HG03378 (cell line): ENCODE measurements around the gene LLCFC1.

Source experiments
- ATAC-seq: cut with Tn5 transposase; IDR thresholded peaks from one replicate; pipeline ENCODE4 v1.9.1; 2021; ENCODE audit warnings: mild to moderate bottlenecking, moderate library complexity; ENCODE audit not compliant: unreplicated experiment

LLCFC1 gene

DNA sequence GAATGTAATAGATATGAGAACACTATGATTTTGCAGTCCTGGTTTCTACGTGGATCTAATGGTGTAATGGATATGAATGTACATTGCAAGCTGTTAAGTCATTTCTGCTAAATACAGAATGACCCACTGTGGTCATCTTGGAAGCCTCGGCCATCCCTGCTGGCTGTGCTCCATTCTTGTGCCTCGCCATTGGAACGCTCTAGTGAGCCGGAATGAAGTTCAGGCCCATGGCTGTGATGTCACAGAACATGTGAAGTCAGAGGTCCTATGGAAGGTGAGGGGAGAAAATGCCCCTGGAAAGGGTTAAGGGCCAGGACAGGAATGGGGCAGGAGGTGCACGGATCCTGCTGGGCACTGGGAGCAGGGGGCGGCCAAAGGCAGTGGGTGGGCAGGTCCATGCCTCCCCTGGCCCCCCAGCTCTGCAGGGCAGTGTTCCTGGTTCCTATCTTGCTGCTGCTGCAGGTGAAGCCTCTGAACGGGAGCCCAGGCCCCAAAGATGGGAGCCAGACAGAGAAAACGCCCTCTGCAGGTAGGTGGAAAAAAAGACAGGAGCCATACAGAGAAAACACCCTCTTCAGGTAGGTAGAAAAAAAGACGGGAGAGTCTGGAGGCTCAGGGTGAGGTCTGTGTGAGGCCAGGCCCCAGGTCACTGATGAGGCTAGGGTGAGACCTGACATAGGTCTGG, at the start of gene LLCFC1:
Gene LLCFC1 (plus strand): TSS at position 259 of the 685 bp plus-strand sequence. CDS start 138 bp downstream, at position 397.
- no peak for ATAC-seq

DNA sequence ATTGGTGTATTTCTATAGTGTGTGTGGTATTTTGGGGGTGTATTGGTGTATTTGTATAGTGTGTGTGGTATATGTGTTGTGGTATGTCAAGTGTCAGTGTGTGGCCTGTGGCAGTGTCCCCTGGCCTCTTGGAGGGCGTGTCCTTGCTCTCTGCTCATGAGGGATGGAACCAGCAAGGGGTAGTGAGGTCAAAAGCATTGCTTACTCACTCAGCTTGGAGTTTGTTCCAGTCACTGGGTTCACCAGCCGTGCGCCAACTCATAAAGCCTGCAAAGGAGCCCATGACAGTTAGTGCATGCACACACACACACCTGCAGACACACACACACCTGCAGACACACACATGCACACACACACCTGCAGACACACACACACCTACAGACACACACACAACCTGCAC, 49.5 kb upstream of the LLCFC1 start:
- ATAC-seq, result no peak

DNA sequence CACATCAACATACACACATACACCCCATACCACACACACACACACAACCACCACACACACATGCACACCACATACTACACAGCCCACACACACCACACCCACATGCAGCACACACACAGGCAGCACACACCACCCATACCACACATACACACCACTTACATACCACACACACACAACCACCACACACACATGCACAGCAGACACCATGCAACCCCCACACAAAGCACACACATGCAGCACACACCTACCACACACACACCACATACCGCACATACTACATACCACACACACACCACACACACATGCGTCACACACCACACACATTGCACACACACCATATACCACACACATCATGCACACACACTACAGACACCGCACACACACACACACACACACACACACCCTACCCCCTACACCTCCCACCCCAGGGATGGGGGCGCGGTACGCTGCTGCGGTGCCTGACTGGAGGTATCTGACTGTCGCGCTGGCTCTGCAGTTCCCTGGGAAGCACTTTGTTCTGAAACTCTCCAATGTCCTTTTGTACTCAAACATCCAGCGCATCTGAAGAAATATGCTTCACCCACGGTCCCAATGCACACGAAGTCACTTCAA, 48.3 kb upstream of the LLCFC1 start:
- ATAC-seq, result no peak

DNA sequence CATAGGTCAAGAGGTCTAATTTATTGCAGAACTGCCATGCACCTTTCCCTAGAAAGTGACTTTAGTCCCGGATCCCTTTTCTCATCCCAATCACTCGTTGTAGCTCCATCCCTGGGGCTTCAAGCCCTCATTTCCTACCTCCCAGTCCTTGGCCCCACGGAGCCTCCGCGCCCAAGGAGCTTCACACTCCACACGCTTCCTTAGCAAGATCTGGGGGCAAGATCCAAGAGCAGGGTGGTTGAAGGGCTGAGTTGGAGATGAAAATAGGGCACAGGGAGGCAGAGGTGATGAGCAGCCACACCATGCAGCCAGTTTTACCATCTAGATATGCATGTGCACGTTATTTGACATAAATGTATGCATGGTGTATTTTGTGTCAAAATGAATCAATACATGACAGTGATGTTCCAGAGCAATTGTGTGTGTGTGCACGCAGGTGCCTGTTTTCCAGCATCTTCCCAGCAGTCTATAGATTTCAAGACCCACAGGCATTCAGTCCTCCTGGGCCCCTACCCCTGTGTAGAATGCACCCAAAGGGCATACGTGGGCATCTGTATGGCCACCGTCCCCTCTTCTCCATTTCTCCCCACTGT, 47.7 kb upstream of the LLCFC1 start:
- ATAC-seq, result no peak

DNA sequence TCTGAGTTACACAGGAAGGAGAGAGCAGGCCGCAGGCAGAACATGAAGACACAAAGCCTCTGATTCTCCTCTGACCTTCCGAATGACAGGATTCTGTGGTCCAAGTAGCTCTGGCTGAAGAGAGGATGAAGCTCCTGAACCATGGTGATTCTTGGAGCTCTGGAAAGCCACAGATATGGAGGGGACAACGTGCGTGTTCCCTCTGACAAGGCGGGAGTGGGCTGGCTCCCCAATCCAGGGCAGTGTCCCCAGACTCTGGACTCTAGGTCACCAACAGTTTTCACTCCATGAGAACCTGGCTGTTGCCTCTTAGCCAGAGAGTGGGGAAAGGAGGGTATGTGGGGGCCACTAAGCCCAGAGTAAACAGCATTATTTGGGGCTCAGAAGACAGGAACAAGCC, 46.3 kb upstream of the LLCFC1 start:
- ATAC-seq, result no peak

GRCh38 chr7:142894112-142894984, 44.9 kb upstream of the LLCFC1 start:
- ATAC-seq, result no peak

GRCh38 chr7:142894985-142895593, 44.2 kb upstream of the LLCFC1 start:
- ATAC-seq, result no peak

DNA sequence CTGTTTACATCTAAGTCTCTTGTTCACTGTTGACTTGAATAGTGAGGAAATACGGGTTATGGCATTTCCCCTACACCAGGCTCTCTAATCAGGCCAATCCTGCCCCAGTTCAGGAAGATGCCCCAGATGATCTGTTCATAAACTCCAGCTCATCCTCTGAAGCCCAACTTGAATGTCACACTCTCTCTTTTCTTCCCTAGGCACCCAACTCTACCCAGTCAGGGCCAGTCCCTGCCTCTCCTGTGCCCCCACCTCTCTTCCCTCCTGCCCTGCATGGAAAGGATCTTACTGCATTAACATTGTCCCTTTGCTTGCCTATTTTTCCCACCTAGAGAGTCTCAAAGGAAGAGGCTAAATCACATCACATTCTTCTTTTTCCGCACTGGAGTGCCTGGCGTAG, 43.1 kb upstream of the LLCFC1 start:
- ATAC-seq, result no peak

GRCh38 chr7:142896741-142897379, 42.4 kb upstream of the LLCFC1 start:
- no peak for ATAC-seq

GRCh38 chr7:142897691-142898090, 41.6 kb upstream of the LLCFC1 start:
- no peak for ATAC-seq

DNA sequence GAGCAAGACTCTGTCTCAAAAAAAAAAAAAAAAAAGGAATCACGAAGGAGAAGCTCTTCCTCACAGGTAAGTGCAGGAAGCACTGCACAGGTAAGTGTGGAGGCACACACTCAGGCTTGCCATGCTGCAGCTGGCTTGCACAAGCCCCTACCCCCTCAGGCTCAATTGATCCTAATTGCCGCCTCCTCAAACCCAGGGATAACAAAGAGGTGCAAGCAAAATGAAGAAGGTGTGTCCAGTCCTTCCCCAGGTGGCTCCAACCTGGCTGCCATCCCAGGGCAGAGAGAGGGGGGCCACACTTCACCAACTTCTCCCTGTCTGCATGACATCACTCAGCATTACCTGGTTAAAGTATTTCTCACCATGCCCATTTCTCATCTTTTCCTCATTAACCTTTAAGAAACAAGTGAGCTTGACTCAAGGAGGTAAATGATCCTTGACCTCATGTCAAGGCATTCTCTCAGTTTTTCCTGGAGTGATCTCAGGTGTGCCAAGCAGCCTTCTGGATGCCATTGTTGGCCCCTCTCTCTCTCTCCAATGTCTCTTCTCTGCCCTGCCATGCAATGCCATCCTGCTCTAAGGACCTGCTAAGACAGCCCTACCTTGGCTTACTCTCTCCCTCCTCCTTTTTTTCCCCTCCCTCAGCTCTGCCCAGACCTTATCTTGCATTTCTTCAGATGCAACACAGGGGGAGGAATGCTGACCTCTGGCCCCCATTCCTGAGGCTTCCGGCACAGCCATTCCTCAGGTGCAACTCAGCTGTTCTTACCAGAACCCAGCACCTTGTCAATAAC, 40.7 kb upstream of the LLCFC1 start:
- no peak for ATAC-seq

DNA sequence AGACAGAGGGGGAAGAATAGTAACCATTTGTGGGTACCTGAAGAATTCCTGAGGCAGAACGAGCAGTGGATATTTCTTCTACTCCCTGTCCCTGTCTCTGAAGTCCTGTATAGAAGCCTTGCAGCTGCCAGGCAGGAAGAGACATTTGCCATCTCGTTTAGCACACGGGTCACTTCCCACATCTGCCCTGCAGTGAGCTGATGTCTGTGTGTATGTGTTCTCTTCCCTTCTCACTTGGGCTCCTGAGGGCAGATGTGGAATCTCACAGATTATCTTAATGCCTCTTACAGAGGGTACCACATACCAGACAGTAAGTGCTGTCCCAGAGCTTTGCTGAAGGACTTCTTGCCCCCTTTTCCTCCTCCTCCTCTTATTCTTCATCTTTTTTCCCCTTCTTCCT, 39.6 kb upstream of the LLCFC1 start:
- no peak for ATAC-seq

DNA sequence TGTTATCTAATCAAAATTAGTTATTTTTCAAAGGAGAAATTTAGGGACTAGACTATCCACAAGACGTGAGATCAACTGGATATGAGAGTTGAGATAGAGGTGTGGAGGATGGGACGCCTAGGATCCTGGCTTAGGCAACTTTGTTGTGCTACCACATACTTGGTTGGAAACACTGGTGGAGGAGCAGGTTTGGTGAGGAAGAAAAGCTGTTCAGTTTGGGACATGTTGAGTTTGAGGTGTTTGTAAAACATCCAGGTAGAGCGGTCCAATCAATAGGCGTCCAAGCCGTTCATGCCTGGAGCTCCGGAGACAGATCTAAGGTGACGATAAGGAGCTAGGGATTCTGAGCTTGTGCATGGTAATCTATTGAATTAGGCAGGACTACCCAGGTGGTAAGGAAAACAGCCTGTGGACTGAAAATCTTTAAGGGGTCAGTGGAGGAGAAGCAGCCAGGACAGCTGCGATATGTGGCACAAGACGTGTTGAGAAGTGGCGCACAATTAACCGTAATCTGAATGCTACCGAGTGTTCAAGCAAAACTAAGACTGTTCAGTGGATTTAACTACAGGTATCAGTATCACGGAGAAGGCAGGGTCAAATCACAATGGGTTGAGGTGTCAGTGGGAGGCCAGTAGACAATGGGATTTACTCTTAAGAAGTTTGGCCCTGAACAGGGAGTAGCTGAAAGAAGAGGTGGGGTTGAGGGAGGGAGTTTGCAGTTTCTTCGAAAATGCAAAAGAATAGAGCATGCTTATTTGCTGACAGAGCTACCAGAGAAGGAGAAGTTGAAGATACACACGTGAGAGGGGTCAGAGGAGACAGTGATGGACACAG, 37.6 kb upstream of the LLCFC1 start:
- no peak for ATAC-seq

DNA sequence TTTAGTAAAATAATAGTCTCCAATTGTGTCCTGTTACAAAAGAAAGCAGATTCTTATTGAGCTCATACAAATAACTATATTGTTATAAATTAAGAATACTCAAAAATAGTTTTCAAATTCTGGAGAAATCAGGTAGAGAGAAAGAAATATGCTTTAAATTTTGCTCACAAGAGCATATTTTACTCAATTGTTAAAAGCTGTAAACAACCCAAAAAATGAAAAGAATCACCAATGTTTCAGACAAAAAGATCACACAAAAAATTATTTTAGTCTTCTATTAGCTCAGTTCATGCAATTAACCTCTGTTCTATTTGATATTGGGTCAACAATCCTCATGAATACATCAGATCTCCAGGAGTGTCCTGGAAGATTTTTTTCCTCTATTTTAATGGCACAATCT, 35.2 kb upstream of the LLCFC1 start:
- ATAC-seq, result no peak

GRCh38 chr7:142905759-142906158, 33.5 kb upstream of the LLCFC1 start:
- no peak for ATAC-seq

DNA sequence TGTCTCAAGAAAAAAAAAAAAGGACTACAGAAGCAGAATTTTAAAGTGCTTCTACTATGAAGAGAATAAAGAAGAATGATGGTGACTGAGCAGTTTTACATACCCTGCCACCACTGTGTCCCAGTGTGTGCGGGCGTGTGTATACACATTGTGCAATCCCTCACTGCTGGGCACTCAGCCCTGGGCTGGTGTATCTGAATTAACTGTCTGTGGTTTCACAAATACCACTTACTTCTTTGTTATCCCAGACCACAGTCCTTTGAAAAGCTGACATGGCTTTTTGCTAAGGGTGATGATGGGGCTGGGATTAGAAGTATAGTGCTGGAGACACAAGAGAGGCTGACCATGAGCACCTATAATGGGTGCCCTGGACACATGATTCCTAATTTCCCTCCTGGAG, 32.6 kb upstream of the LLCFC1 start:
- no peak for ATAC-seq

DNA sequence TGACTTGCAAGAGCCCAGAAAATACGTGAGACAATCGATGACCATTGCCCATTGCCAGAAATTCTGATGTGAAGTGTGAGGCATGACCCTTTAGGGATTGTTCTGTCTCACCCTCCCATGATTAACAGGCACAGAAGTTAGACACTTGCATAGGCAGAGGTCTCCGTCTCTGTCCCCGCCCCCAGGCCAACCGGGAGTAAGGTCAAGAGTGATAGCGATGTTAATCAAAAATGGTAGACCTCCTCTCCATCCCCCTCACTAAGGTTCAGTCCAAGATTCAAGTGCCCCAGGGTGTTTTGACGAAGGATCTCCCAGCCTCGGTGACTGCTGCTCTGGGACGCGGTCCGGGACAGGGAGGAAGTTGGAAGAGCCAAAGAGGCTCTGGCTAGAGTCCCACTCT, 31.0 kb upstream of the LLCFC1 start:
- no peak for ATAC-seq

- no peak for ATAC-seq
These were observed 30.1 kb upstream of the LLCFC1 start for GRCh38 chr7:142908921-142909890.
